Activated CD8-positive, alpha-beta memory T cell treated with anti-CD3 and anti-CD28 coated beads, Interleukin-2, amount 10 ng/mL, durations not matched to agents 7 days and 5 days (primary cell): Measurements from ENCODE around the gene KREMEN2. TPM values are rescaled to one million over a fixed set of nuclear protein-coding genes. Genes with fewer than 3 reads are reported as not detected.
A peak's percentile ranks its signal among the peaks of the same experiment; 100 is the strongest.
"Not testable (repeated sequence)": the region's sequence is repeated elsewhere in the genome, so short reads cannot be mapped to it uniquely, and the experiment has no call there.

Source experiments
- ATAC-seq: fragments of 150-1000 bp; cut with Tn5 transposase; one replicate; pipeline ENCODE4 v1.10.0; 2021; ENCODE audit warnings: moderate library complexity
- CTCF ChIA-PET: fragments of 350-600 bp; sonication (Branson Sonifier 250); formaldehyde crosslinking; loops from one replicate; lab custom pipeline; 2021; ENCODE audit warnings: antibody characterized with exemption; lab: Charles Lee
- DNase-seq: peaks from one replicate; pipeline ENCODE4 v3.0.0-alpha.2; 2020
- H3K27ac Mint-ChIP-seq: one replicate; pipeline ENCODE4 v1.8.0; 2021; ENCODE audit warnings: mild to moderate bottlenecking, mixed read lengths
- H3K27me3 Mint-ChIP-seq: one replicate; pipeline ENCODE4 v1.8.0; 2021; ENCODE audit warnings: mixed read lengths
- H3K36me3 Mint-ChIP-seq: one replicate; pipeline ENCODE4 v1.8.0; 2021; ENCODE audit warnings: mild to moderate bottlenecking, mixed read lengths
- H3K4me1 Mint-ChIP-seq: one replicate; pipeline ENCODE4 v1.8.0; 2021; ENCODE audit warnings: mixed read lengths
- H3K4me3 Mint-ChIP-seq: one replicate; pipeline ENCODE4 v1.8.0; 2021; ENCODE audit warnings: mild to moderate bottlenecking, moderate library complexity, mixed read lengths
- H3K9me3 Mint-ChIP-seq: one replicate; pipeline ENCODE4 v1.8.0; 2022; ENCODE audit warnings: low read depth, mixed read lengths
- total RNA-seq, 2 experiments: library from RNA; stranded (reverse); gene quantifications; one replicate each; pipeline ENCODE4 v1.2.3, GENCODE V29; 2021

Gene KREMEN2, protein sequence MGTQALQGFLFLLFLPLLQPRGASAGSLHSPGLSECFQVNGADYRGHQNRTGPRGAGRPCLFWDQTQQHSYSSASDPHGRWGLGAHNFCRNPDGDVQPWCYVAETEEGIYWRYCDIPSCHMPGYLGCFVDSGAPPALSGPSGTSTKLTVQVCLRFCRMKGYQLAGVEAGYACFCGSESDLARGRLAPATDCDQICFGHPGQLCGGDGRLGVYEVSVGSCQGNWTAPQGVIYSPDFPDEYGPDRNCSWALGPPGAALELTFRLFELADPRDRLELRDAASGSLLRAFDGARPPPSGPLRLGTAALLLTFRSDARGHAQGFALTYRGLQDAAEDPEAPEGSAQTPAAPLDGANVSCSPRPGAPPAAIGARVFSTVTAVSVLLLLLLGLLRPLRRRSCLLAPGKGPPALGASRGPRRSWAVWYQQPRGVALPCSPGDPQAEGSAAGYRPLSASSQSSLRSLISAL
- total RNA-seq, result under 1 TPM; 0.35 to 0.40 TPM

DNA sequence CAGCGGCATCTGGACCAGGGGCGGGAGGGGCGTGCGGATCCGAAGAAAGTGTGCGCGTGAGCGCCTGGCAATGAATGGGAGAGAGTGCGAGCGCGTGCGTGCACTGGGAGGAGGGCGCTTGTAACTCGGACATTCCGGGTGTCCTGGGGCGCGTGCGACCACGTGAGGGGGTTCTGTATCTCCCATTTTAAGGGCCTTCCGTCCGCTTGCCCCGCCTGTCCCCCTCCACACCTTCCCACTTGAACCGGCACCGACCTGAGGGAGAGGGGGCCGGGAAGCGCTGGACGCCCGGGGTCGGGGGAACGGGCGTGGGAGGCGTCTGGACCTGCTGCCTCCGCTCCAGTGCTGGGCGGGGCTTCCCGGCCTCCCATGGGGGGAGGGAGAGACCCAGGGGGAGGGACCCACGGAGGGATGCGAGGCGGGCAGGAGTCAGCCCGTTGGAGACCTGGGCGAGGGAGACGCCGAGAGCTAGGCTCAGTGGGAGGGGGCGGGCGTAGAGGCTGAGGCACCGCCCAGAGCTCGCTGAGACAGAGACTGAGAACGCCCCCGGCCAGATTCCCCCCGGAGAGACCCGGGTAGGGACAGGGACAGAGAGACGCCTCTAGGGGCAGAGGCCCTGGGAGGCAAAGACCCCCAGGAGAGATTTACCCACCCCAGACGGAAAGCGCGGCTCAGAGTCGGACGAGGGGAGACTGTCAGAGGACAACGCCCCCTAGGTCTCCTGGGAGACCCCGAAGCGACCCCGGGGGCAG lies at the start of gene KREMEN2:
KREMEN2 (plus strand) TSS at position 553 of the 752 bp plus-strand sequence. CDS start 246 bp downstream, outside the sequence.
- H3K4me1 Mint-ChIP-seq, result peaks cover 30% of the 10 kb centered on the region
- no peak within 1 kb of the TSS for H3K27ac Mint-ChIP-seq
- peaks cover 2% of the 10 kb centered on the region for H3K36me3 Mint-ChIP-seq
- CTCF ChIA-PET, result interaction anchor here (0.8 to 2.0 kb wide), 5 partner anchors 11 to 51 kb away, joined by 3 to 5 read pairs (median 4); no protein-coding TSS in a partner anchor
- H3K9me3 Mint-ChIP-seq, result no peaks in the 10 kb centered on the region
- H3K4me3 Mint-ChIP-seq, result peak within 1 kb of the TSS; percentile 51
- H3K27me3 Mint-ChIP-seq, result peaks cover 43% of the 10 kb centered on the region
- no peak for ATAC-seq
- peak; percentile 47 for DNase-seq

DNA sequence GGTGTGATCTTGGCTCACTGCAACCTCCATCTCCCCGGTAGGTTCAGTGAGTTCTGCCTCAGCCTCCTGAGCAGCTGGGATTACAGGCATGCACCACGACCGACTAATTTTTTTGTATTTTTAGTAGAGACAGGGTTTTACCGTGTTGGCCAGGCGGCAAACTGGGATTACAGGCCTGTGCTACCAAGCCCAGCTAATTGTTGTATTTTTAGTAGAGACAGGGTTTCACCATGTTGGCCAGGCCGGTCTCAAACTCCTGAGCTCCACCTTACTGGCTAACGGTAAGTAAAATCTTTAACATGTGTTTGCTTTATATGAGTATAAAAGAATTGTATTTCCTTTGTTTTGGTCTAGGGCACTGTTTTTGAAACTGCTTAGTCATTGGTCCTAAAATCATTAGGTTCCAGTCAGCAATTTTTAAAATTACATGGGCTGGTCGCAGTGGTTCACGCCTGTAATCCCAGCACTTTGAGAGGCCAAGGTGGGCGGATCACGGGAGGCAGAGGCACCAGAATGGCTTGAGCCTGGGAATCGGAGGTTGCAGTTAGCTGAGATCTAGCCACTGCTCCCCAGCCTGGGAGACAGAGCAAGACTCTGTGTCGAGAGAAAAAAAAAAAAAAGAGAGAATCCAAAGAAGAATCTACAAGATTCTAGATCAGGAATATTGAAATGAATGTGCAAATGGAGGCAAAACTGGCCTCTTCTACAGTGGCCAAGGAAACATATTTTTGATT lies 48.7 kb upstream of the KREMEN2 start:
- H3K36me3 Mint-ChIP-seq, result peaks cover 12% of the 10 kb centered on the region
- peaks cover 36% of the 10 kb centered on the region for H3K4me1 Mint-ChIP-seq
- H3K4me3 Mint-ChIP-seq, result no peak overlapping the region
- H3K27me3 Mint-ChIP-seq, result peaks cover 7% of the 10 kb centered on the region
- CTCF ChIA-PET, result interaction anchor here (0.5 to 5.5 kb wide), 6 partner anchors 12 to 116 kb away, joined by 3 to 26 read pairs (median 4); no protein-coding TSS in a partner anchor
- H3K27ac Mint-ChIP-seq, result peak overlapping the region; percentile 71
- ATAC-seq (no peak), DNase-seq (no peak)
- H3K9me3 Mint-ChIP-seq, result no peaks in the 10 kb centered on the region

DNA sequence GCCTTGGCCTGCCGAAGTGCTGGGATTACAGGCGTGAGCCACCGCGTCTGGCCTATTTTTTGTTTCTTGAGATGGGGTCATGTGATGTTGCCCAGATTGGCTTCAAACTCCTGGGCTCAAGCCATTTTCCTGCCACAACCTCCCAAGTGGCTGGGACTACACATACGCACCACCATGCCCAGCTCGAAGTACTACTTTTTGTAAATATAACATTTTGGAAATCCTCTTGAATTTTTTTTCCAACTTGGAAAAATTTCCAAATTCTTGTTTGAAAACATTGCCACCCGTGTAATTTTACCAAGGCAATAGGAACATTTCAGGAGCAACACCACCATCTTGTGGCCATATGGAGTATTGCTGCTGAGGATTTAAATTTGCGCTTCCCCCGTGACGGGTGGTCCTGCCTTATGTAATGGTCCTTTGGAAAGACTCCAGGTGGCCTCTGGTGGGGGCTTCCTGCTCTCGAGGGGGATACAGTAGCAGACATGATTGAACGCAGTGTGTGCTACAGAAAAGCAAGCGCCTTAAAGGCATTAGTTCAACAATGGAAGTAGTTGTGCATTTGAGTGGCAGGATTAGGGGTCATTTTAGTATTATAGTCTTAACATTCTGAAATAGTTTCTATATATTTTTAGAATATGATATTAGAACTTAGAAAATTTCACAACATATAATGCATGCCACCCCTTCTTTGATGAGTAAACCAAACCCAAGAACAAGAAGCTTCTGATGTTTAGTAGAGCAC lies 44.4 kb upstream of the KREMEN2 start:
- Mint-ChIP-seq H3K27me3 (no peaks in the 10 kb centered on the region), H3K4me3 (no peak overlapping the region)
- ATAC-seq, result peak; percentile 63

DNA sequence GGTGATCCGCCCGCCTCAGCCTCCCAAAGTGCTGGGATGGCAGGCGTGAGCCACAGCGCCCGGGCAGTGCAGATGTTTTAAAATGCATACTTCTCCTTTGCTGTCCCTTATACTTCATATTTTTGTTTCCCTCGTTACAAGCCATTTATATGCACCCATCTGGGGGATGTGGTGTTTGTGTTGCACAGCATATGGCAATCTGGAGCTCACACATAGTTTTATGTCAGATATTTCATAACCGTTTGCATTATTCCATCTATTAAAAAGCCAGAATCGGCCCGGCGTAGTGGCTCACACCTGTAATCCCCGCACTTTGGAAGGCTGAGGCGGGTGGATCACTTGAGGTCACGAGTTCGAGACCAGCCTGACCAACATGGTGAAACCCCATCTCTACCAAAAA lies 40.6 kb upstream of the KREMEN2 start:
- Mint-ChIP-seq H3K4me3 (no peak overlapping the region), H3K36me3 (peaks cover 2% of the 10 kb centered on the region)

More for the DNA sequence above, 44.4 kb upstream of the KREMEN2 start:
- peak; percentile 77 for DNase-seq
- H3K27ac Mint-ChIP-seq, result peak overlapping the region; percentile 54
- CTCF ChIA-PET, result interaction anchor here (0.6 to 5.4 kb wide), 21 partner anchors 8 to 117 kb away, joined by 3 to 32 read pairs (median 5); partner anchors contain the start of genes FLYWCH1 and FLYWCH2
- H3K9me3 Mint-ChIP-seq, result no peaks in the 10 kb centered on the region
- H3K36me3 Mint-ChIP-seq, result peaks cover 6% of the 10 kb centered on the region
- H3K4me1 Mint-ChIP-seq, result peaks cover 18% of the 10 kb centered on the region

DNA sequence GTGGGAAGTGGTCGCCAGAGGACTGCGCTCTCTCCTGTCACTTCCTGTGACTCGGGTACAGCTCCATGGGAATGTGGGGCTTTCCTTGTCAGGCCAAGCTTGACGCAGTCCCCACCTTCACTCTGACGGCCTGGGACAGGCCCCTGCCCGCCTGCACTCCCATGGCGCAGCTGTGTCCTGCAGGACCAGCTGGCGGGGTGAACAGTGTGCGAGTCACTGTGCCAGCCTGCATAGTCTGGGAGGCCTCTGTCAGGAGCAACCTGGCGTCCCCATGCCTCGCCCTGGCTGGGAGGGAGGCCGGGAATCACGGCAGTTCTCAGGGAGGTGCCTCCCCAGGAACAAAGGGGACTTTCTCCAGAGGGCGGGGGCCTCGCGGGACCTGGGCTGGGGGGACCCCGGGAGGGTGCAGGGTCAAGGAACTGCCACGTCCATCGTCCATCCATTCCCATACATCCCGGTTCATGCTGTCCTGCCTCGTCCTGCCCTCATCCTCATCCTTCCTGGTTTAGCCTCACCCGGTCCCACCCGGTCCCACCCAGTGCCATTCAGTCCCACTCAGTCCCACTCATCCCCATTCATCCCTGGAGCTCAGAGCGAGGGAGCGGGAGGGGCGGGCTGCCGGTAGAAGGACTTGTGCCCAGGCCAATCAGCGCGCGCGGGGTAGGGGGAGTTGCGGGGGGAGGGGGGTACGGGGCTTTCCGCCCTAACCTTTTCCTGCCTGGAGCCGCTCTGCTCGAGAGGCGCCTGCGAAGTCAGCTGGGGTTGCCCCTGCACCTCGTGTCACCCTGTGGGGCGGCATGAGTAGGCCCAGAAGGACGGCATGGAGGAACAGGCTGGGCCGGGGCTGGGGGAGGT lies 38.9 kb upstream of the KREMEN2 start:
- H3K36me3 Mint-ChIP-seq, result no peaks in the 10 kb centered on the region
- no peaks in the 10 kb centered on the region for H3K27me3 Mint-ChIP-seq
- CTCF ChIA-PET, result no interaction called here

More for the DNA sequence above, 40.6 kb upstream of the KREMEN2 start:
- CTCF ChIA-PET, result interaction anchor here (1.0 to 5.4 kb wide), 6 partner anchors 12 to 84 kb away, joined by 3 to 32 read pairs (median 4); partner anchors contain the start of gene FLYWCH1
- no peak overlapping the region for H3K27ac Mint-ChIP-seq
- H3K4me1 Mint-ChIP-seq, result peaks cover 19% of the 10 kb centered on the region
- DNase-seq (no peak), ATAC-seq (no peak)
- H3K27me3 Mint-ChIP-seq, result no peaks in the 10 kb centered on the region
- H3K9me3 Mint-ChIP-seq, result no peaks in the 10 kb centered on the region

DNA sequence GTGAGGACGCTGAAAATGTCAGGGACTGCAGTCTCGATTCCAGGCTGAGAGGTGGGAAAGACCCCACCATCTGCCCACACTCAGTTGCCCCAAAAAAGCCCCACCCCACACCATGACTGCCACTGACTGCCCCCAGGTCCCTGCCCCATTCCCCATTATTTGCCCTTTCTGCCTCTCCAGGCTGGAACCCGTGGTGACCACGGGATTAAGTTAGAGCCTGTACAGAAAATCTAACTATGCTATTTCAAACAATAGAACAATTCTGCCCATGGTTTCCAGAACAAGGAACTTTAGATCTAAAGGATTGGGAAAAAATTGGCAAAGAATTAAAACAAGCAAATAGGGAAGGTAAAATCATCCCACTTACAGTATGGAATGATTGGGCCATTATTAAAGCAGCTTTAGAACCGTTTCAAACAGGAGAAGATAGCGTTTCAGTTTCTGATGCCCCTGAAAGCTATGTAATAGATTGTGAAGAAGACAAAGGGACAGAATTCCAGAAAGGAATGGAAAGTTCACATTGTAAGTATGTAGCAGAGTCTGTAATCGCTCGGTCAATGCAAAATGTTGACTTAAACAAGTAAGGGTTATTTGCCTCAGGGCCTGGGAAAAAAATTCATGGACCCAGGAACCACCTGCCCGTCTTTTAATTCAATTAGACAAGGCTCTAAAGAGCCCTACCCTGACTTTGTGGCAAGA lies 38.0 kb upstream of the KREMEN2 start:
- Mint-ChIP-seq H3K36me3 (no peaks in the 10 kb centered on the region), H3K27ac (no peak overlapping the region), H3K27me3 (no peaks in the 10 kb centered on the region), H3K9me3 (no peaks in the 10 kb centered on the region), H3K4me1 (peaks cover 13% of the 10 kb centered on the region), H3K4me3 (no peak overlapping the region)
- ATAC-seq (no peak), DNase-seq (no peak)
- CTCF ChIA-PET, result interaction anchor here (1.0 to 2.1 kb wide), 30 partner anchors 10 to 413 kb away, joined by 3 to 27 read pairs (median 6); partner anchors contain the start of genes FLYWCH1, FLYWCH2 and PKMYT1

More for the DNA sequence above, 38.9 kb upstream of the KREMEN2 start:
- Mint-ChIP-seq H3K27ac (no peak overlapping the region), H3K4me1 (peaks cover 13% of the 10 kb centered on the region), H3K9me3 (no peaks in the 10 kb centered on the region), H3K4me3 (no peak overlapping the region)
- ATAC-seq, result no peak
- DNase-seq, result no peak

DNA sequence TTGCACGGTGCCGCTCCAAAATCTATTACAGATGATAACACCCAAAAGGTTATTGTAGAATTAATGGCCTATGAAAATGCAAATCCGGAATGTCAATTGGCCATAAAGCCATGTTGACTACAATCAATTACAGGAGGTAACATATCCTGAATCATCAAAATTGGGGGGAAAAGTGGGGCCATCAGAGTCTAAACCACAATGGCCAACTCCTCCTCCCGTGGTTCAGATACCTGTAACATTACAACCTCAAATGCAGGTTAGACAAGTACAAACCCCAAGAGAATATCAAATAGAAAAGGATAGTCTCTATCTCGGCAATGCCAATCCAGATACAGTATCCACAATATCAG lies 37.5 kb upstream of the KREMEN2 start:
- ATAC-seq, result no peak
- Mint-ChIP-seq H3K27ac (no peak overlapping the region), H3K4me3 (no peak overlapping the region), H3K9me3 (no peaks in the 10 kb centered on the region), H3K36me3 (no peaks in the 10 kb centered on the region), H3K4me1 (peaks cover 13% of the 10 kb centered on the region), H3K27me3 (no peaks in the 10 kb centered on the region)
- CTCF ChIA-PET, result interaction anchor here (0.8 to 2.1 kb wide), 32 partner anchors 10 to 414 kb away, joined by 3 to 27 read pairs (median 6); partner anchors contain the start of genes FLYWCH1, FLYWCH2 and PKMYT1
- no peak for DNase-seq

DNA sequence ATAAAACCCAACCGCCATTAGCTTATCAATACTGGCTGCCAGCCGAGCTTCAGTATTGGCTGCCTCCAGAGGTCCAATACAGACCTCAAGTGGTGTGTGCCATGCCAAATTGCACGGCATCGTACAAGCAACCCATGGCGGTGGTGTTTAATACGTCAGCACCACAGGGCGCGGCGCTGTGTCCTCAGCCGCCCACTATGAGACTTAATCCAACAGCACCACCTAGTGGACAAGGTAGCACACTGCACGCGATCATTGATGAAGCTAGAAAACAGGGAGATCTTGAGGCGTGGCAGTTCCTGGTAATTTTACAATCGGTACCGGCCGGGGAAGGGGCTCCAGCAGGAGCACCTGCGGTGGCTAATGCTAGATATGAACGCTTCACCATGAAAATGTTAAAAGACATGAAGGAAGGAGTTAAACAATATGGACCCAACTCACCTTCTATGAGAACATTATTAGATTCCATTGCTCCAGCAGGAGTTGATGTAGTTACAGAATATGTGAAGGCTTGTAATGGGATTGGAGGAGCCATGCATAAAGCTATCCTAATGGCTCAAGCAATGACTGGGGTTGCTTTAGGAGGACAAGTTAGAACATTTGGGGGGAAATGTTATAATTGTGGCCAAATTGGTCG lies 36.9 kb upstream of the KREMEN2 start:
- Mint-ChIP-seq H3K27me3 (no peaks in the 10 kb centered on the region), H3K4me1 (peaks cover 13% of the 10 kb centered on the region), H3K27ac (no peak overlapping the region), H3K9me3 (no peaks in the 10 kb centered on the region), H3K4me3 (no peak overlapping the region), H3K36me3 (no peaks in the 10 kb centered on the region)
- CTCF ChIA-PET, result interaction anchor here (0.6 to 2.1 kb wide), 42 partner anchors 9 to 587 kb away, joined by 3 to 27 read pairs (median 5); partner anchors contain the start of genes ABCA3, FLYWCH1, FLYWCH2 and PDPK1
- DNase-seq (peak; percentile 93), ATAC-seq (peak; percentile 99)

DNA sequence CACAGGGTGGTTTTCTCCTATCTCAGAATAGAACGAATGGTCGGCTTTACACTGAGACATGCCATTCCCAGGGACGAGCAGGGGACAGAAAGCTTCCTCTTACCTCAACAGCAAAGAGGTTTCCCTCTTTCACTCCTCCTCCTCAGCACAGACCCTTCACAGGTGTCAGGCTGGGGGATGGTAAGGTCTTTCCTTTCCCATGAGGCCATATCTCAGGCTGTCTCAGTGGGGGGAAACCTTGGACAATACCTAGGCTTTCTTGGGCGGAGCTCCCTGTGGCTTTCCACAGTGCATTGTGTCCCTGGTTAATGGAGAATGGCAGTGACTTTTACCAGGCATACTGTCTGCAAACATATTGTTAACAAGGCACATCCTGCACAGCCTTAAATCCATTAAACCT lies 35.9 kb upstream of the KREMEN2 start:
- not testable (repeated sequence) for H3K27ac Mint-ChIP-seq, DNase-seq, H3K36me3 Mint-ChIP-seq, H3K4me3 Mint-ChIP-seq, H3K27me3 Mint-ChIP-seq, H3K9me3 Mint-ChIP-seq, ATAC-seq
- CTCF ChIA-PET, result interaction anchor here (1.1 to 2.1 kb wide), 10 partner anchors 15 to 89 kb away, joined by 3 to 23 read pairs (median 8); partner anchors contain the start of gene PKMYT1
- H3K4me1 Mint-ChIP-seq, result peaks cover 13% of the 10 kb centered on the region

DNA sequence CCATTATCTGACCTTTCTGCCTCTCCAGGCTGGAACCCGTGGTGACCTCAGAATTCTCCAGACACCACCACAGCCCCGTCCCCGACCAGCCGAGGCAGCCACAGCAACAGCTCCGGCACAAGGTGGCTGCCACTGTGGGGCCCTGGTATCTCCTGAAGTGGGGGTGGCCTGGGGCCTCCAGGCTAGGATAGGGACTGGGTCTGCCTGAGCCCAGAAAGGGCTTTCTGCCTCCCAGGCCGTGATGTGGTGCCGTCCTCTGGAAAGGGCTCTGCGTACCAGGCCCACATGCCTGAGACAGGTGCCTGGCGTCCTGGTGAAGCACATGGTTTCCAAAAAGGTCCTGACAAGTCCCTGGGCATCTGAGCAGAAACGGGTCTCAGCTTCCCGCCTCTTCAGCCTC lies 35.3 kb upstream of the KREMEN2 start:
- CTCF ChIA-PET, result interaction anchor here (0.7 to 0.8 kb wide), 2 partner anchors 9 to 19 kb away, joined by 3 to 4 read pairs; no protein-coding TSS in a partner anchor
- DNase-seq (no peak), ATAC-seq (no peak)
- Mint-ChIP-seq H3K4me1 (peaks cover 13% of the 10 kb centered on the region), H3K36me3 (no peaks in the 10 kb centered on the region), H3K27me3 (no peaks in the 10 kb centered on the region), H3K27ac (no peak overlapping the region), H3K9me3 (no peaks in the 10 kb centered on the region), H3K4me3 (no peak overlapping the region)
